SK-N-SH treated with all-trans-retinoic acid at 6 μM for 48 hours (cell line): ENCODE data around the gene PKM.

ENCODE experiments used
- ARNTL ChIP-seq: fragments of 450-650 bp; formaldehyde crosslinking; IDR thresholded peaks from 2 replicates; pipeline ENCODE4 v1.5.0; 2020; ENCODE audit warnings: low read depth, mild to moderate bottlenecking, moderate library complexity, borderline replicate concordance
- ESRRG ChIP-seq: fragments of 250-450 bp; sonication (Bioruptor Pico); IDR thresholded peaks from 2 replicates; pipeline ENCODE4 v1.6.1; 2021; ENCODE audit warnings: mild to moderate bottlenecking
- RARB ChIP-seq: fragments of 250-450 bp; sonication (Bioruptor Pico); IDR thresholded peaks from 2 replicates; pipeline ENCODE4 v1.8.0; 2021; ENCODE audit warnings: mild to moderate bottlenecking, moderate library complexity
- ZFP30 ChIP-seq: fragments of 450-650 bp; formaldehyde crosslinking; IDR thresholded peaks from 2 replicates; pipeline ENCODE4 v1.5.0; 2022; ENCODE audit warnings: mild to moderate bottlenecking, moderate library complexity
- ZNF70 ChIP-seq: fragments of 450-650 bp; formaldehyde crosslinking; IDR thresholded peaks from 2 replicates; pipeline ENCODE4 v1.5.0; 2020; ENCODE audit warnings: mild to moderate bottlenecking, moderate library complexity
- TF ChIP-seq, protein P1 (sequence below): fragments of 250-450 bp; sonication (Bioruptor Pico); IDR thresholded peaks from 2 replicates; pipeline ENCODE4 v1.5.1; 2020; ENCODE audit warnings: low read depth, mild to moderate bottlenecking, moderate library complexity
- TF ChIP-seq, protein P2 (sequence below): fragments of 250-450 bp; sonication (Bioruptor Pico); IDR thresholded peaks from 2 replicates; pipeline ENCODE4 v1.8.0; 2020; ENCODE audit warnings: mild to moderate bottlenecking, moderate library complexity, borderline replicate concordance
- TF ChIP-seq, protein P3 (sequence below): fragments of 250-450 bp; sonication (Bioruptor Pico); IDR thresholded peaks from 2 replicates; pipeline ENCODE4 v1.5.1; 2021; ENCODE audit warnings: mild to moderate bottlenecking, moderate library complexity
- TF ChIP-seq, protein P4 (sequence below): fragments of 250-450 bp; sonication (Bioruptor Pico); IDR thresholded peaks from 2 replicates; pipeline ENCODE4 v1.8.0; 2021; ENCODE audit warnings: low read depth, mild to moderate bottlenecking, moderate library complexity, borderline replicate concordance

DNA sequence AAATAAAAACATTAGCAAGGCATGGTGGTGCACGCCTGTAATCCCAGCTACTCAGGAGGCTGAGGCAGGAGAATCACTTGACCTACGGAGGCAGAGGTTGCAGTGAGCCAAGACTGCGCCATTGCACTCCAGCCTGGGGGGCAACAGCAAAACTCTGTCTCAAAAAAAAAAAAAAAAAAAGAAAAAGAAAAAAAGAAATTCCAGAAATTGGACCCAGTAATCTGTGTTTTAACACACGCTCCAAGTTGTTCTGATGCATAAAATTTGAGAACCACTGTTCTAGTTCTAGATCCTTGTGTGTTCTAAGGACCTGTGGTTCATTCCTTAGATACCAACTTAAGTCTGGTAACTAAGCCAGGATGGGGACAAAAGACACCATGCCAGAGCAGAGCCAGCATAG is 38.7 kb upstream of the PKM start:
- TF ChIP-seq, protein P1, sequence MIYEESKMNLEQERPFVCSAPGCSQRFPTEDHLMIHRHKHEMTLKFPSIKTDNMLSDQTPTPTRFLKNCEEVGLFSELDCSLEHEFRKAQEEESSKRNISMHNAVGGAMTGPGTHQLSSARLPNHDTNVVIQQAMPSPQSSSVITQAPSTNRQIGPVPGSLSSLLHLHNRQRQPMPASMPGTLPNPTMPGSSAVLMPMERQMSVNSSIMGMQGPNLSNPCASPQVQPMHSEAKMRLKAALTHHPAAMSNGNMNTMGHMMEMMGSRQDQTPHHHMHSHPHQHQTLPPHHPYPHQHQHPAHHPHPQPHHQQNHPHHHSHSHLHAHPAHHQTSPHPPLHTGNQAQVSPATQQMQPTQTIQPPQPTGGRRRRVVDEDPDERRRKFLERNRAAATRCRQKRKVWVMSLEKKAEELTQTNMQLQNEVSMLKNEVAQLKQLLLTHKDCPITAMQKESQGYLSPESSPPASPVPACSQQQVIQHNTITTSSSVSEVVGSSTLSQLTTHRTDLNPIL, result no peak
- TF ChIP-seq, protein P2, sequence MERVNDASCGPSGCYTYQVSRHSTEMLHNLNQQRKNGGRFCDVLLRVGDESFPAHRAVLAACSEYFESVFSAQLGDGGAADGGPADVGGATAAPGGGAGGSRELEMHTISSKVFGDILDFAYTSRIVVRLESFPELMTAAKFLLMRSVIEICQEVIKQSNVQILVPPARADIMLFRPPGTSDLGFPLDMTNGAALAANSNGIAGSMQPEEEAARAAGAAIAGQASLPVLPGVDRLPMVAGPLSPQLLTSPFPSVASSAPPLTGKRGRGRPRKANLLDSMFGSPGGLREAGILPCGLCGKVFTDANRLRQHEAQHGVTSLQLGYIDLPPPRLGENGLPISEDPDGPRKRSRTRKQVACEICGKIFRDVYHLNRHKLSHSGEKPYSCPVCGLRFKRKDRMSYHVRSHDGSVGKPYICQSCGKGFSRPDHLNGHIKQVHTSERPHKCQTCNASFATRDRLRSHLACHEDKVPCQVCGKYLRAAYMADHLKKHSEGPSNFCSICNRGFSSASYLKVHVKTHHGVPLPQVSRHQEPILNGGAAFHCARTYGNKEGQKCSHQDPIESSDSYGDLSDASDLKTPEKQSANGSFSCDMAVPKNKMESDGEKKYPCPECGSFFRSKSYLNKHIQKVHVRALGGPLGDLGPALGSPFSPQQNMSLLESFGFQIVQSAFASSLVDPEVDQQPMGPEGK (CRISPR knock-in tag), result no peak
- TF ChIP-seq ARNTL, result no peak
- TF ChIP-seq ZNF70, result no peak
- no peak for TF ChIP-seq ESRRG (CRISPR knock-in tag)
- TF ChIP-seq, protein P3, sequence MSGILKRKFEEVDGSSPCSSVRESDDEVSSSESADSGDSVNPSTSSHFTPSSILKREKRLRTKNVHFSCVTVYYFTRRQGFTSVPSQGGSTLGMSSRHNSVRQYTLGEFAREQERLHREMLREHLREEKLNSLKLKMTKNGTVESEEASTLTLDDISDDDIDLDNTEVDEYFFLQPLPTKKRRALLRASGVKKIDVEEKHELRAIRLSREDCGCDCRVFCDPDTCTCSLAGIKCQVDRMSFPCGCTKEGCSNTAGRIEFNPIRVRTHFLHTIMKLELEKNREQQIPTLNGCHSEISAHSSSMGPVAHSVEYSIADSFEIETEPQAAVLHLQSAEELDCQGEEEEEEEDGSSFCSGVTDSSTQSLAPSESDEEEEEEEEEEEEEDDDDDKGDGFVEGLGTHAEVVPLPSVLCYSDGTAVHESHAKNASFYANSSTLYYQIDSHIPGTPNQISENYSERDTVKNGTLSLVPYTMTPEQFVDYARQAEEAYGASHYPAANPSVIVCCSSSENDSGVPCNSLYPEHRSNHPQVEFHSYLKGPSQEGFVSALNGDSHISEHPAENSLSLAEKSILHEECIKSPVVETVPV (CRISPR knock-in tag), result no peak
- TF ChIP-seq, protein P4, sequence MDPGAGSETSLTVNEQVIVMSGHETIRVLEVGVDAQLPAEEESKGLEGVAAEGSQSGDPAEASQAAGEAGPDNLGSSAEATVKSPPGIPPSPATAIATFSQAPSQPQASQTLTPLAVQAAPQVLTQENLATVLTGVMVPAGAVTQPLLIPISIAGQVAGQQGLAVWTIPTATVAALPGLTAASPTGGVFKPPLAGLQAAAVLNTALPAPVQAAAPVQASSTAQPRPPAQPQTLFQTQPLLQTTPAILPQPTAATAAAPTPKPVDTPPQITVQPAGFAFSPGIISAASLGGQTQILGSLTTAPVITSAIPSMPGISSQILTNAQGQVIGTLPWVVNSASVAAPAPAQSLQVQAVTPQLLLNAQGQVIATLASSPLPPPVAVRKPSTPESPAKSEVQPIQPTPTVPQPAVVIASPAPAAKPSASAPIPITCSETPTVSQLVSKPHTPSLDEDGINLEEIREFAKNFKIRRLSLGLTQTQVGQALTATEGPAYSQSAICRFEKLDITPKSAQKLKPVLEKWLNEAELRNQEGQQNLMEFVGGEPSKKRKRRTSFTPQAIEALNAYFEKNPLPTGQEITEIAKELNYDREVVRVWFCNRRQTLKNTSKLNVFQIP (CRISPR knock-in tag), result no peak
- TF ChIP-seq ZFP30 (CRISPR knock-in tag), result no peak
- TF ChIP-seq RARB (CRISPR knock-in tag), result no peak
